ENCODE results near the gene MACROH2A1.

Gene MACROH2A1

GRCh38 chr5:135328128-135328687 is 70.8 kb downstream of the MACROH2A1 start:
- DNase-seq: no peak

GRCh38 chr5:135327429-135328127 is 71.5 kb downstream of the MACROH2A1 start:
- DNase-seq: no peak

GRCh38 chr5:135326296-135327254 is 72.5 kb downstream of the MACROH2A1 start:
- DNase-seq: no peak

- DNase-seq: peak; percentile 26
Observed at GRCh38 chr5:135324897-135325650, 74.0 kb downstream of the MACROH2A1 start.

- DNase-seq: no peak
Observed at GRCh38 chr5:135324160-135324559, 74.9 kb downstream of the MACROH2A1 start.

- DNase-seq: no peak
Observed at GRCh38 chr5:135323701-135324132, 75.3 kb downstream of the MACROH2A1 start.

GRCh38 chr5:135323227-135323626 is 75.8 kb downstream of the MACROH2A1 start:
- no peak for DNase-seq

- no peak for DNase-seq
Observed at GRCh38 chr5:135322744-135323143, 76.3 kb downstream of the MACROH2A1 start.

- DNase-seq: no peak
Observed at GRCh38 chr5:135322271-135322670, 76.8 kb downstream of the MACROH2A1 start.

- no peak for DNase-seq
Observed at GRCh38 chr5:135320718-135321484, 78.1 kb downstream of the MACROH2A1 start.

GRCh38 chr5:135319928-135320606 is 79.0 kb downstream of the MACROH2A1 start:
- DNase-seq: no peak

GRCh38 chr5:135319458-135319857 is 79.6 kb downstream of the MACROH2A1 start:
- DNase-seq: no peak

- no peak for DNase-seq
Observed at GRCh38 chr5:135318924-135319323, 80.1 kb downstream of the MACROH2A1 start.

- DNase-seq: no peak
Observed at GRCh38 chr5:135318037-135318436, 81.0 kb downstream of the MACROH2A1 start.

- DNase-seq: no peak
Observed at GRCh38 chr5:135317286-135317685, 81.7 kb downstream of the MACROH2A1 start.

- DNase-seq: no peak
Observed at GRCh38 chr5:135315386-135315785, 83.6 kb downstream of the MACROH2A1 start.

- no peak for DNase-seq
Observed at GRCh38 chr5:135313946-135314345, 85.1 kb downstream of the MACROH2A1 start.

- DNase-seq: no peak
Observed at GRCh38 chr5:135313405-135313804, 85.6 kb downstream of the MACROH2A1 start.

GRCh38 chr5:135312255-135312935 is 86.6 kb downstream of the MACROH2A1 start:
- DNase-seq: no peak

GRCh38 chr5:135310328-135310989 is 88.6 kb downstream of the MACROH2A1 start:
- no peak for DNase-seq
